Caki2 (cell line): ENCODE results near the gene FAM120B. TPM values are rescaled to one million over a fixed set of nuclear protein-coding genes. Genes with fewer than 3 reads are reported as not detected.

Experiments used
- DNase-seq: peaks from one replicate; pipeline ENCODE4 v3.0.0-alpha.2; 2015; ENCODE audit warnings: low read depth
- in situ Hi-C: cut with HindIII; loops from 2 replicates; pipeline ENCODE4 v1.10.0; 2016; ENCODE audit warnings: low sequenced_read_pairs, low pct_unique_long_range_greater_than_20kb, mixed read lengths
- total RNA-seq: library from RNA; depleted of rRNA; stranded (reverse); fragments of >200 nt; shearing (Covaris generic); gene quantifications from 2 replicates; pipeline ENCODE4 v1.2.3, GENCODE V29; 2014; ENCODE audit warnings: low replicate concordance

FAM120B gene
- total RNA-seq, 1 experiment from 2014 or later = 10.1 TPM

DNA sequence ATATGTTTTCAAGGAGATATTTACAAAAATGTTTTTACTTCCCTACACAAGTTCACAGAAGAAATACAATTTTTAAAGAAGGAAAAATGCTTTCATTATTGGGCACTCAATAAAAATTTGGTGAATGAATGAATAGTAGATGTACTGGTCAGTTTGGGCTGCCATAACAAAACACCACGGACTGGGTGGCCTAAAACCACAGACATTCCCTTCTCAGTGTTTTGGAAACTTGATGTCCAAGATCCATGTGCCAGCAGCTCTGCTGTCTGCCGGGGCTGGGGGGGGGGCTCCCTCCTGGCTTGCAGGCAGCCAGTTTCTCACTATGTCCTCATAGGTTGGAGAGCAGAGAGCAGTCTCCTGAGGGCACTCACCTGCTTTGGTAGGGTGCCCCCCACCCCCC is 62.0 kb downstream of the FAM120B start:
- no peak for DNase-seq
- in situ Hi-C loops = no loop called here

DNA sequence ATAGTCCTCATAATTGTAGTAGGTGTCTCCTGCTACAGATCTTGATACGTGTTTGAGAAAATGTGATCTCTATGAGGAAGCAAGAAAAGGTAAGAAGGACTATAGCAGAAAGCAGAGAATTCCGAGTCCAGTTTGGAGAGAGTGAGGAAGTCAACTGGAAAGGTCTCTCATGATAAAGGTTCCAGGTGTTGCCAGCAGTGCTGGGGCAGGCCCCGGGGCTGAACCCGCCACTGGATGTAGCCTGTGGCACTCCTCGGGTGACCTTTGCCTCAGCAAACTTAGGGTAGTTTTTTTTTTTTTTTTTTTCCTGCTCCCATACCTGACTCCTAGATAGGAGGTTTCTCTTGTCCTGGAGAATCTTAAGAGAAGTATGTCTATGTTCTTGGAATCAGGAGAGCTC is 62.8 kb downstream of the FAM120B start:
- in situ Hi-C loops = no loop called here
- no peak for DNase-seq

DNA sequence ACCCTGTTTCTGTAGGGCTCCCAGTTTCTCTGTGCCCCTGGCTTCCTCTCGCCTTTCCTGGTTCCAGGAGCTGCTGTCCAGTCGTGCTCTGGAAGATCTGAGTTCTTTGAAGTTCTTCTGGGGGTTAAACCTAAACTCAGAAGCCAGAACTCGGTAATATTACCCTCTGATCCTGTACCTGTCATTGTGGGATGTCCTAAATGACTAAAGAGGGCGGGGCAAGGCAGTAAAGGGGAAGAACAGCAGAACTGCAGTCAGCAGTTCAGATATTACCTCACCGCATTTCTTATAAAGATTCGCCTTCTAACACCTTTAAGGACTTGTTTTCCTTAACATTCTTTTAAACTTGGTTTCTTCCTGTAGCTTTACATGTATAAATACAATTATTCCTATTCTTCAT is 63.9 kb downstream of the FAM120B start:
- in situ Hi-C loops = no loop called here
- no peak for DNase-seq

DNA sequence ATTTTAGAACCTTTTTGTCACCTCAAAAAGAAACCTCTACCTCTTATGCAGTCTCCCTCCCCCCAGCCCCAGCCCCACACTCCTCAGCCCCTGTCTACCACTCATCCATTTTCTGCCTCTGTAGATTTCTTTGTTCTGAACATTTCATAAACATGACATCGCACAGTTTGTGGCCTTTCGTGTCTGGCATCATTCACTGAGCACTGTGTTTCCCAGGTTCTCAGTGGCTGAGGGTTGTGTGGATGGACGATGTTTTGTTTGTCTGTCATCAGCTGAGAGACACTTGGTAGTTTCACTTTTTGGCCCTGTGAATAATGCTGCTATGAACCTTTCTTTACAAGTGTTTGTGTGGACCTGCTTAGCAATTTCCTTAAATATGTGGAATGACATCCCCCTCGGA is 64.5 kb downstream of the FAM120B start:
- no peak for DNase-seq
- in situ Hi-C loops = no loop called here

DNA sequence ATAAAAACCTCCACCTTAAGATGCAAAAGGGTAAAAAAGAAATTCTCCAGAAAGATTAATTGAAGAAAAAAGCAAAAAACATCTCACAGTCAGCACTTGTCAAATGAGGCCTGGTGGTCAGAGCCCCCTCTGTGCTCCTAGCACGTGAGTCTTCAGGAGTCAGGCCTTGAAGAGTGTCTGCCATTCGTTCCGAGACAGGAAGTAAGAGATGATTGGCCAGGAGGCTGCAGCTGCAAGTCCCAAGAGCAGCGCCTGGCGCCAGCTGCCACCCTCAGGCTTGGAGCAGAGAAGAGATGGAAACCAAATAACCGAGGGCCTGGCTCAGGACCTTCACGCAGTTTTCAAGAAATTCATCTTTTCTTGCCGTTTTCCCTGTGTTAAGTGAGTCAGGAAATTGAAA is 65.0 kb downstream of the FAM120B start:
- in situ Hi-C loops = no loop called here
- DNase-seq = no peak

DNA sequence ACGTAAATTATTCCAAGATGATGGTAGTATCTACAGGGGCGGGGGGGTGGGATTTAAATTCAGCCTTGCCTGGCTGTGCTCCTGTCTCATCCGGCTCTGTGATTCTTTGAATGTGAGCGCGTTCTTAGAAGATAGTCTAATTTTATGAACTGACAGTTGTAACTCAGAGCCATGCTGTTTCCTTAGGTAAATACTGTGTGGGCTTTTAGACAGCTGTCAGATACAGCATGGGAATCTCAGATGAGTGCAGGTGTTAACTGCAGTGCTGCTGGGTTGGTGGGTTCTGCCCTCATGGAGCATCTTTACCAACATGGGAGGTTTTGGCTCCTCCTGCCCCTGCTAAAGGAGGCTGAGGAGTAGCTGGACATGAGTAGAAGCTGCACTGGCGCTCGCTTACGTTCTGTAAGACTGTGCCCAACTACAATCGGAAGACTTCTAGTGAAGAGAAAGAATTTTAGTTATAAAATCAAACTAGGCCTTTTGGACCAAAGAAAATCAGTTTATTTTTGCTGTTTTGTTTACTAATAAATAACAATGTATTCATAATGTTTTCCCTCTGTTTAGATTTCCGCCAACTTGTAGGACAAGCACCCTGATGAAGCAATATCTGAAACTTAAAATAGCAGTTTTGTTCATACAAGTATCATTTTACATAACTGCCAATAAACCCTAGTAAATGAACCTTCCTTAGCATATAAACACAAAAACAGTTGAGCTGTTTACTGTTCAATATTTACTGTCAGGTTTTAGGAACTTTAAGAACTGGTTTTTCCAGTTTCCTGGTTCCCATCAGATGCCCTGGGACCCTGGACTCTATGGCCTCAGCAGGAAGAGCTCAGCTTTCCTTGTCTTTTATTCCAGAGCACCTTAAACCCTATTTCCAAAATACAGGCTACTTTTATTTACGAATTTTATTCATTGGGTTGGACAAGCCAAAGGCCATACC is 66.1 kb downstream of the FAM120B start:
- no peak for DNase-seq
- in situ Hi-C loops = no loop called here

DNA sequence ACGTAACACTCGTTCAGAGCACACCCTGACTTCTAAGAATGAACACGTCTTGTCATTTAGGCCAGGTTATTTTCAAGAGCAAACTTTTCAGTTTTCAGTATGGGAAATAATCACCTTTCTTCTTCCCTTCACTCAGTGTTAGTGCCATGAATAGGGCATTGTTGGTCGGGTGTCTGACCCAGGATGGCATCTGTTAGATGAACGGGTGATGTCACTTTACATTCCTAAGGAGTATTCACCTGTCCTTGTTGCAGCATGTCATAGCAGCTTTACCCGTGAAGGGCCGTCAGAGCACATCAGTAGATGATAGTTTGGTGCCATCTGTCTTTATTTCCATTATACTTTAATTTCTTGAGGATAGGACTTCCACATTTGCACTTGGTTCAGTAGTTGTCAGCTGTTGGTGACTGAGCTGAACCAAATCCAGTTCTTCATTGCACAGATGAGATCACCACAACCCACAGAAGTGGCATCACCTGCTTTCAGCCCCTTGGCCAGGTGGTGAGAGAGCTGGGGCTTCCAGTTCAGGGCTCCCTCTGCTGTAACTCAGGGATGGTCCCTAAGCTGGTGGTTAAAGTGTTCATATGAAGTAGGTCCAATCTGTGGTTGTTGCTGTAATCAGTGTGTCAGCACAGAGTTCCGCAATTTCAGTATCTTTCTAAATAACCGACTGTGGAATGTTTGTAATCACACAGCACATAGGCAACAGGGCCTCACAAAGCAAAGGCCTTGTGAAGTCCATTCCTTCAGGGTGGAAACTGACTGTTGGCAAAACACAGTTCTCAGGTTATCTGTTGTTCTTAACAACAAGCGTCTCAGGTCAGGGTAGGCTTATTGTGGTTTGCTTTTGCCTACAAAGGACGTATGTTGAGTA is 68.2 kb downstream of the FAM120B start:
- in situ Hi-C loops = no loop called here
- DNase-seq = no peak

DNA sequence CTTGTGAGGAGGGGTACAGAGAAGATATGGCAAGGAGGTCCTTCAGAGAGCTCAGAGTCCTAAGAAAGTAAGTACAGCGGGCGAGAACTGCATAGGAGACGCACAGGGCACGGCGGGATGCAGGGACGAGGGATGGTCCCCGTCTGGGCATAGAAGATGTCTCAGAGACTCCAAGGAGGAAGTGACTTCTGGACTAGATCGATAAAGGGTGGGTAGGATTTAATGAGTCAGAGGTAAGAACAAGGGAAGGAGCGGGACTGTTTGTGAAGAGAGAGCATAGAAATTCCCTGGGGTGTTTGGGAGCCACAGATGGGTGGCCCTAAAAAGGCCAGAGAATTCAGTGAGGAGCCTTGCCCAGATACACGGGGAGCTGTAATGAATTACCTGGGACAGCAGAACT is 69.1 kb downstream of the FAM120B start:
- in situ Hi-C loops = no loop called here

DNA sequence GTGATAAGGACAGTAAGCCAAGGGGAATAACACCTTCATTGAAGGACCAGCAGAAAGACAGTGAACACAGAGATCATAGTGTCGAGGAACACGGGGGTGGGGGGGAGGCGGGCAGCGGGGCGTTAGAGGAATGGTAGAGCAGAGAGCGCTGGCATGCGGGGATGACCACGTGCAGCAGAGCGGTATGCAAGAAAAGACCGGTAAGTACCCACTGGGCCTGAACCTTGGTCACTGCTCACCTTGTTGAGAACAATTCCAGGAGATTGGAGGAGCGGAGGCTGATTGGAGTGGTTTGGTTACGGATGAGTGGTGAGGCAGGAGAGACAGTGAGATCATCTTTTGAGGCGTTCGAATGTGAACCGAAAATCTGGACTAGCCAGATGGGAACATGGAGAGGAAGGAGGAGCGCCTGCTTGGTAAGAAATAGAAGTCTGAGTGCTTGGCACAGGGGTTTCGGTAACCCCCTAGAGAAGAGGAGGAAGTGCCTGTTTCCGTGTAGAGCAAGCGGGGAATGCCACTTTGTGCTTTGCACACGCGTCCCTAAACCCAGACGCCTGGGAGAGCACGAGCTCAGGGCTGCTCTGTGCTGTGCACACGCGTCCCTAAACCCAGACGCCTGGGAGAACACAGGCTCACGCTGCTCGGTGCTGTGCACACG is 70.0 kb downstream of the FAM120B start:
- in situ Hi-C loops = no loop called here

More for the DNA sequence above, 69.1 kb downstream of the FAM120B start:
- DNase-seq = no peak

DNA sequence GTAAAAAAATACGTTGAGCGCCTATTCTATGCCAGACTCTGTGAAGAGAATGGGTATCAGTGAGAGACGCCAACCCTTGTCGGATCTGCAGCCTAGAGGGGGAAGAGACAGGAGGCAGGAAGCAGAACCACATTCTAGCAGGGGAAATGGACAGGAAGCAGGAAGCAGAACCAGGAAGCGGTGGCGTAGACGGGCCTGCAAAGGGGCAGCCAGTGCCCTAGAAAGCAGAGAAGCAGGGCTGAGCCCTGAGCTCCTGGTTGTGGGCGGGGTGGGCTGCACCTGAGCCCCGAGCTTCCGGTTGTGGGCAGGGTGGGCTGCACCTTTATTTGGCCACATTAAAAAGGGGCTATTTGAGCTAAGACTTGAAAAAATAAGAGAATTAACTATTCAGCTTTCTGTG is 71.9 kb downstream of the FAM120B start:
- in situ Hi-C loops = no loop called here

More for the DNA sequence above, 70.0 kb downstream of the FAM120B start:
- DNase-seq = no peak

DNA sequence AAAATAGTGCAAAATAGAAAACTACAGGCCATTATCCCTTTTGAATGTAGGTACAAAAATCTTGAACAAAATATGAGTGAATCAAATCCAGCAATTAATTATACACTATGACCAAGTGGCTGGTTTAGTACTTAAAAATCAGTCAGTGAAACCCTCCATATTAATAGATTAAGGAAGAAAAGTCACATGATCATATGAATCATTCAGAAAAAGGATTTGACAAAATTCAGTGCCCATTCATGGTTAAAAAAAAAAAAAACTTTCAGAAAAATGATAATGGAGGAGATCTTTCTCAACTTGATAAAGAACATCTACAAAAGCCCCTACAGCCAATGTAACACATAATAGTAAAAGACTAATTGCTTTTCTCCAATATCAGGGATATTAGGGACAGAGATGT is 75.0 kb downstream of the FAM120B start:
- in situ Hi-C loops = no loop called here

More for the DNA sequence above, 71.9 kb downstream of the FAM120B start:
- DNase-seq = no peak

DNA sequence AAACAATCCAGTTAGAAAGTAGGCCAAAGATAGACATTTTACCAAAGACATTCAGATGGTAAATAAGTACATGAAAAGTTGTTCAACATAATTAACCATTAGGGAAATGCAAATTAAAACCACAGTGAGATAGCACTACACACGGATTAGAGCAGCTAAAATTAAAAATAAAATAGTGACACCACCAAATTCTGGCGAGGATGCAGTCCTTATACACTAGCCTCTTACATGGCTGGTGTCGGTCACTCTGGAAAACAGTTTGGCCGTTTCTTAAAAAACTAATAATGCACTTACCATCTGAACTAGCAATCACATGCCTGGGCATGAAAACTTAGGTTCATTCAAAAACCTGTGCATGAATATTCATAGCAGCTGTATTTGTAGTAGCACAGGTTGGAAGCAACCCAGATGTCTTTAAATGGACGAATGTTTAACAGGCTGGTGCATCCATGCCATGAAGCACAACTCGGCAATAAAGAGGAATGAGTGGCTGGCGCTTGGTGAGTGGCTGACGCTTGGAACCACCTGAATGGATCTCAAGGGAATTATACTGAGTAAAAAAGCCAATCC is 77.0 kb downstream of the FAM120B start:
- no peak for DNase-seq

More for the DNA sequence above, 75.0 kb downstream of the FAM120B start:
- DNase-seq = no peak

DNA sequence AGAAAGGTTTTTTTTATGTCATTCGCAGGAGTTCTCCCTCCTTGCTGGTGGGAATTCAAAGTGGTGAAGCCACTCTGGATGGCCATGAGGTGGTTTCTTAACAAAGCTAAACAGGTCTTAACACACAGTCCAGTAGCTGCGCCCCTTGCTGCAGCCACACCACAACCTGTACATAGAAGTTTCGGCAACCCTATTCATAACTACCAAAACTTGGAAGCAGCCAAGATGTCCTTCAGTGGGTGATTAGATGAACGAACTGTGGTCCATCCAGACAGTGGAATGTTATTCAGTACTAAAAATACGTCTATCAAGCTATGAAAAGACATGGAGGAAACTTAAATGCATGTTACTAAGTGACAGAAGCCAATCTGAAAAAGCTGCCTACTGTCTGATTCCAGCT is 78.9 kb downstream of the FAM120B start:
- in situ Hi-C loops = no loop called here
- DNase-seq = no peak

More for the DNA sequence above, 77.0 kb downstream of the FAM120B start:
- in situ Hi-C loops = no loop called here

DNA sequence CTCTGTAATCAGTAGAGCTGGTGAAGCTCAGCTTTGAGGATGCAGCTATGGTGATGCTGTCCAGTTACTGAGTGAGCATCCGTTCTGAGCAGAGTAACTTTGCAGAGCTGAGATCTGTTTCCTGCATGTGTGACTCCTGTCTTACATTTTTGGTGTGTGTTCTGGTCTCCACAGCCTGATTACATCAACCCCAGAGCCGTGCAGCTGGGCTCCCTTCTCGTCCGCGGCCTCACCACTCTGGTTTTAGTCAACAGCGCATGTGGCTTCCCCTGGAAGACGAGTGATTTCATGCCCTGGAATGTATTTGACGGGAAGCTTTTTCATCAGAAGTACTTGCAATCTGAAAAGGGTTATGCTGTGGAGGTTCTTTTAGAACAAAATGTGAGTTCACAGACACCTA is 81.6 kb downstream of the FAM120B start:
- no peak for DNase-seq
- in situ Hi-C loops = no loop called here

DNA sequence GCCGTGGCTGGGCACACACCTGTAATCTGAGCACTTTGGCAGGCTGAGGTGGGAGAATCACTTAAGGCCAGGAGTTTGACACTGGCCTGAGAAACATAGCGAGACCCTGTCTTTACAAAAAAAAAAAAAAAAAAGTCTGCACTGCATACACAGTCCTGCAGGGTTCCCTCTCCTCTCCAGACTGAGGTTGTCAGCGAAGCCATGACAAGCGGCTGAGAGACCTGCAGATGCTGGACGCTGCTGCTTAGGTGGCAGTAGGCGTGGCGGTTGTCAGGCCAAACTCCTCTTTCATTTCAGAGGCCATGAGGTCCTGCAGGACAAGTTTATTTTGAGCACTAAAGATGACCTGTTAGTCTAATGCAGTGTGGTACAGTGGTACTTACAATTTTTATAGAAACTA is 86.5 kb downstream of the FAM120B start:
- in situ Hi-C loops = no loop called here
- no peak for DNase-seq

DNA sequence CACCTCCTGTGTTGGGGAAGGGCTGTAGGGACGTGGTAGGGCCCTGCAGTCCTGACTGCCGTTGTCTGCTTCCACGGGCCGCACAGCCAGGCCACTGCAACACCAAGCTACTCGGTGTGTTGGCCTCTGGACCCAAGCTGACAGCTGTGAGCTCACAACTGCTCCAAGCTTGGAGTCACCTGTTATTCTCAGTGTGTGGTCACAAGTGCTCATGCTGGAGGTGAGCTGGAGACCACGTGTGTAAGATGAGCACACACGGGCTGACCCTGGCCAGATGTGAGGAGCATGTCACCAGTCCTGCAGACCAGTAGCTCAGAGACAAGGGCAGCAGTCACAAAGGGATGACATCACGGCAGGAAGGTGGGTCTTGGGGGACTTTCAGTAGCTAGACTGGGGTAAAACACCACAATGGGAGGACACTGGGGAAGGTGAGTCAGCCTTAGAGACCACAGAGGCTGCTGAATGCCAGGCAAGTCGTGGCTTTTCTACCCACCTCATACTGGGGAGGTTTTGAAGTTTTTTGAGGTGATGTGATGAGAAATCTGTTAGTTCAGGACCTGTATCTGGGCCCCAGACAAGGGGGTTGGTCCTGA is 87.3 kb downstream of the FAM120B start:
- DNase-seq = no peak
- in situ Hi-C loops = no loop called here

DNA sequence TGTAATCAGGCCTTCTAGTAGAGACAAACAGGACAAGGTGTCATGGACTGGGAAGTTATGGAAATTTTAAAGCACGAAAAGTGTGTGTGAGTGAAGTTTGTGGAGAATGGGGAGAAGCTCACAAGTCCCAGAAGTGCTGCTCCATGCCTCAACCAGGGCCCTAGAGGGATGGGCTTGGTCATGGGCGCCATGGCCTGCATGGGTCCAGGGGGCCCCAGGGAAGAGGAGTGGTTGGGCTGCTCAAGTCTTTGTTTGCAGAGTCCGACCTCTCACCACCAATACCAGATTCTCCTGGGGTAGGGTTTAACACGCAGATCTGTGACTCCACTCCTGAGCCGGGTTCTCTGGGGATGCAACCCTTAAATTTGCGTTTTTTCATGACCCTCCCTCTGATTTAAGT is 88.4 kb downstream of the FAM120B start:
- no peak for DNase-seq
- in situ Hi-C loops = no loop called here
